H1 (cell line): ENCODE measurements around the gene RAI2. TPM values are rescaled to one million over a fixed set of nuclear protein-coding genes. Genes with fewer than 3 reads are reported as not detected.

ENCODE experiments used
- CTCF ChIA-PET: fragments of 300-600 bp; sonication (Branson Sonifier 250); formaldehyde crosslinking; loops from one replicate; lab custom pipeline; 2021; ENCODE audit not compliant: partially characterized antibody; lab: Charles Lee
- POLR2A ChIA-PET: fragments of 300-600 bp; sonication (Branson Sonifier 250); formaldehyde crosslinking; loops from one replicate; lab custom pipeline; 2021; ENCODE audit warnings: inconsistent platforms; ENCODE audit not compliant: partially characterized antibody; lab: Charles Lee
- DNase-seq, 2 experiments: peaks; one replicate each; pipeline versions ENCODE4 v3.0.0 to v3.0.0-alpha.2; 2010 to 2022; ENCODE audit warnings: low spot score in 2 of 2, low read depth in 1 of 2, mixed read lengths in 1 of 2
- FAIRE-seq: peaks from 2 replicates; lab custom pipeline; 2011; peaks lifted over from hg19 to GRCh38; lab: Jason Lieb, UNC
- H2AFZ ChIP-seq: 2 replicates; pipeline ENCODE4 v1.8.1; 2012; ENCODE audit warnings: low read length, inconsistent platforms
- H2AK5ac ChIP-seq: 2 replicates; pipeline ENCODE4 v1.6.1; 2013; ENCODE audit warnings: low read depth, low read length
- H2BK120ac ChIP-seq: replicated peaks from 2 replicates; pipeline ENCODE3; 2013; ENCODE audit warnings: low read depth, low read length, inconsistent platforms
- H2BK12ac ChIP-seq: 2 replicates; pipeline ENCODE4 v1.6.1; 2013; ENCODE audit warnings: low read depth, low read length
- H2BK15ac ChIP-seq: 2 replicates; pipeline ENCODE4 v1.6.1; 2013; ENCODE audit warnings: low read length
- H2BK20ac ChIP-seq: 2 replicates; pipeline ENCODE4 v1.6.1; 2013; ENCODE audit warnings: low read length
- H2BK5ac ChIP-seq: 2 replicates; pipeline ENCODE4 v1.6.1; 2013; ENCODE audit warnings: low read depth, low read length
- H3K14ac ChIP-seq: 2 replicates; pipeline ENCODE4 v1.6.1; 2013; ENCODE audit warnings: inconsistent platforms; ENCODE audit not compliant: insufficient read length
- H3K18ac ChIP-seq: 2 replicates; pipeline ENCODE4 v1.6.1; 2013; ENCODE audit warnings: low read length; ENCODE audit errors: extremely low read depth
- H3K23ac ChIP-seq: 2 replicates; pipeline ENCODE4 v1.6.1; 2013; ENCODE audit warnings: inconsistent platforms; ENCODE audit not compliant: insufficient read length
- H3K23me2 ChIP-seq: 2 replicates; pipeline ENCODE4 v1.6.1; 2013; ENCODE audit warnings: low read depth, low read length
- H3K27ac ChIP-seq: 2 replicates; pipeline ENCODE4 v1.6.1; 2011; ENCODE audit warnings: low read depth, low read length, inconsistent platforms
- H3K27me3 ChIP-seq, 4 experiments: replicated peaks in 1 of 4; 1 replicate in 1 of 4; 2 replicates in 3 of 4; pipeline versions ENCODE4 v1.6.1 to v1.8.1; 2011 to 2013; ENCODE audit warnings: low read length in 3 of 4, mild to moderate bottlenecking in 3 of 4, inconsistent platforms in 2 of 4, mixed read lengths in 2 of 4, moderate library complexity in 1 of 4; ENCODE audit not compliant: control insufficient read depth in 3 of 4, insufficient read depth in 3 of 4; ENCODE audit errors: extremely low read depth in 1 of 4
- H3K36me3 ChIP-seq, 4 experiments: 2 replicates each; pipeline versions ENCODE4 v1.6.1 to v1.8.1; 2011 to 2013; ENCODE audit warnings: mild to moderate bottlenecking in 4 of 4, low read length in 3 of 4, moderate library complexity in 2 of 4, control low read depth in 1 of 4, inconsistent platforms in 1 of 4; ENCODE audit not compliant: insufficient read depth in 4 of 4, control insufficient read depth in 2 of 4
- H3K4ac ChIP-seq: replicated peaks from 2 replicates; pipeline ENCODE3; 2013; ENCODE audit warnings: low read length, low read depth, mixed read lengths, inconsistent platforms; ENCODE audit not compliant: insufficient read length
- H3K4me1 ChIP-seq, 4 experiments: replicated peaks in 1 of 4; 1 replicate in 1 of 4; 2 replicates in 3 of 4; pipeline versions ENCODE4 v1.6.1 to v1.8.1; 2011 to 2013; ENCODE audit warnings: low read length in 3 of 4, inconsistent platforms in 2 of 4, mixed read lengths in 1 of 4; ENCODE audit not compliant: insufficient read depth in 4 of 4, control insufficient read depth in 3 of 4
- H3K4me2 ChIP-seq, 2 experiments: 2 replicates each; pipeline versions ENCODE4 v1.6.1 to v1.8.1; 2011 to 2013; ENCODE audit warnings: low read depth in 2 of 2, low read length in 2 of 2, control low read depth in 1 of 2, inconsistent platforms in 1 of 2, mild to moderate bottlenecking in 1 of 2; ENCODE audit not compliant: insufficient read depth in 1 of 2
- H3K4me3 ChIP-seq, 4 experiments: fragments of 200-600, 300-600 bp in 1 of 4; sonication (generic), shearing (Covaris generic), sonication (Bioruptor Twin) in 1 of 4; 2 replicates each; pipeline versions ENCODE4 v1.5.1 to v1.8.1; 2011 to 2016; ENCODE audit warnings: low read length in 4 of 4, low read depth in 3 of 4, control low read depth in 2 of 4, inconsistent platforms in 2 of 4, mild to moderate bottlenecking in 2 of 4, mixed read lengths in 1 of 4, moderate library complexity in 1 of 4; ENCODE audit not compliant: insufficient read depth in 2 of 4; ENCODE audit errors: extremely low read depth in 1 of 4
- H3K56ac ChIP-seq: replicated peaks from 2 replicates; pipeline ENCODE3; 2013; ENCODE audit warnings: low read depth, mild to moderate bottlenecking, mixed read lengths, low read length, inconsistent platforms; ENCODE audit not compliant: insufficient read length
- H3K79me1 ChIP-seq: 2 replicates; pipeline ENCODE4 v1.6.1; 2013; ENCODE audit warnings: low read depth, low read length, control low read depth
- H3K79me2 ChIP-seq, 2 experiments: 2 replicates each; pipeline versions ENCODE4 v1.6.1 to v1.8.1; 2012 to 2013; ENCODE audit warnings: low read length in 2 of 2, mild to moderate bottlenecking in 2 of 2, inconsistent platforms in 1 of 2; ENCODE audit not compliant: insufficient read depth in 2 of 2, control insufficient read depth in 1 of 2
- H3K9ac ChIP-seq, 4 experiments: replicated peaks in 1 of 4; 1 replicate in 1 of 4; 2 replicates in 3 of 4; pipeline versions ENCODE4 v1.6.1 to v1.8.1; 2011 to 2013; ENCODE audit warnings: low read depth in 3 of 4, low read length in 3 of 4, control low read depth in 2 of 4, mild to moderate bottlenecking in 2 of 4, moderate library complexity in 2 of 4, inconsistent platforms in 1 of 4; ENCODE audit errors: extremely low read depth in 1 of 4
- H3K9me3 ChIP-seq, 2 experiments: 2 replicates each; pipeline versions ENCODE4 v1.6.1 to v1.8.1; 2012 to 2013; ENCODE audit warnings: mild to moderate bottlenecking in 2 of 2, moderate library complexity in 2 of 2, control low read depth in 1 of 2, inconsistent platforms in 1 of 2, low read depth in 1 of 2, low read length in 1 of 2, mixed read lengths in 1 of 2; ENCODE audit not compliant: insufficient read depth in 2 of 2
- H4K20me1 ChIP-seq, 2 experiments: replicated peaks in 1 of 2; 2 replicates each; pipeline versions ENCODE3 to v1.8.1; 2011 to 2013; ENCODE audit warnings: inconsistent platforms in 2 of 2, low read length in 2 of 2, mild to moderate bottlenecking in 1 of 2; ENCODE audit not compliant: insufficient read depth in 2 of 2, control insufficient read depth in 1 of 2
- H4K5ac ChIP-seq: 2 replicates; pipeline ENCODE4 v1.6.1; 2013; ENCODE audit warnings: low read length, low read depth, mixed read lengths, inconsistent platforms; ENCODE audit not compliant: insufficient read length
- H4K8ac ChIP-seq: 2 replicates; pipeline ENCODE4 v1.8.0; 2013; ENCODE audit warnings: mild to moderate bottlenecking, moderate library complexity, low read length, inconsistent platforms; ENCODE audit not compliant: insufficient read depth; ENCODE audit errors: extremely low read depth
- H4K91ac ChIP-seq: replicated peaks from 2 replicates; pipeline ENCODE3; 2013; ENCODE audit warnings: low read length, mixed read lengths, inconsistent platforms; ENCODE audit not compliant: insufficient read length
- CHD1 ChIP-seq: IDR thresholded peaks from 2 replicates; pipeline ENCODE4 v1.6.1; 2012; ENCODE audit warnings: low read depth, low read length, improper control_type of control experiment
- E2F6 ChIP-seq: IDR thresholded peaks from 2 replicates; pipeline ENCODE4 v1.6.1; 2012; ENCODE audit warnings: inconsistent platforms
- EP300 ChIP-seq, 2 experiments: IDR thresholded peaks; 1 replicate in 1 of 2; 2 replicates in 1 of 2; pipeline ENCODE4 v1.6.1; 2011 to 2012; ENCODE audit warnings: low read depth in 2 of 2, low read length in 2 of 2, mild to moderate bottlenecking in 2 of 2, borderline replicate concordance in 1 of 2, inconsistent platforms in 1 of 2, moderate library complexity in 1 of 2
- HDAC2 ChIP-seq, 2 experiments: fragments of 300-600 bp in 1 of 2; sonication (generic) in 1 of 2; IDR thresholded peaks; 2 replicates each; pipeline ENCODE4 v1.6.1; 2011 to 2012; ENCODE audit warnings: low read depth in 2 of 2, low read length in 2 of 2, mild to moderate bottlenecking in 2 of 2, moderate library complexity in 2 of 2, borderline replicate concordance in 1 of 2, inconsistent platforms in 1 of 2
- RAD21 ChIP-seq, 2 experiments: IDR thresholded peaks in 1 of 2; conservative IDR thresholded peaks in 1 of 2; 2 replicates each; pipeline ENCODE4 v1.6.1; 2011; ENCODE audit warnings: low read depth in 2 of 2, low read length in 2 of 2, improper control_type of control experiment in 1 of 2, inconsistent platforms in 1 of 2, mild to moderate bottlenecking in 1 of 2, moderate library complexity in 1 of 2
- RBBP5 ChIP-seq: IDR thresholded peaks from 2 replicates; pipeline ENCODE4 v1.7.1; 2012; ENCODE audit warnings: low read depth, mild to moderate bottlenecking, inconsistent platforms, low read length, moderate library complexity, borderline replicate concordance
- SIN3A ChIP-seq, 2 experiments: IDR thresholded peaks in 1 of 2; conservative IDR thresholded peaks in 1 of 2; 2 replicates each; pipeline ENCODE4 v1.6.1; 2011 to 2012; ENCODE audit warnings: low read length in 2 of 2, improper control_type of control experiment in 1 of 2, low read depth in 1 of 2, mild to moderate bottlenecking in 1 of 2
- TAF7 ChIP-seq: optimal IDR thresholded peaks from 2 replicates; pipeline ENCODE3; 2011; ENCODE audit warnings: low read depth, mild to moderate bottlenecking, inconsistent platforms, low read length, moderate library complexity, borderline replicate concordance
- WGBS, 2 experiments: shearing (Covaris generic) in 1 of 2; methylation state at CpG; one replicate each; pipeline versions ENCODE4 v1.1.6 to v1.1.7; 2013 to 2015; ENCODE audit warnings: low lambda C conversion rate in 2 of 2, mixed read lengths in 2 of 2, inconsistent platforms in 1 of 2, low coverage in 1 of 2, missing lambda C conversion rate in 1 of 2; ENCODE audit not compliant: insufficient replicate concordance in 2 of 2, insufficient coverage in 1 of 2, insufficient read length in 1 of 2; ENCODE audit errors: extremely low coverage in 1 of 2, missing lambda C conversion rate in 1 of 2; 5-methylcytosine and 5-hydroxymethylcytosine counted together
- polyA plus RNA-seq, 7 experiments: library from polyadenylated mRNA; depleted of rRNA in 3 of 7; stranded (reverse) in 5 of 7; unstranded in 2 of 7; fragments of >200 nt in 5 of 7; fragments of 200-250 nt in 2 of 7; gene quantifications; 1 replicate in 5 of 7; 2 replicates in 1 of 7; 4 replicates in 1 of 7; pipeline versions ENCODE4 v1.2.1 to v1.2.3, GENCODE V29; 2011 to 2013; ENCODE audit warnings: missing spikeins in 2 of 7, mixed read lengths in 2 of 7
- total RNA-seq: library from RNA; stranded (reverse); fragmentation: NEBNext Ultra II Directional; extraction: Animal tissue kit (Norgen Biotek cat#: 25700); gene quantifications from 2 replicates; pipeline ENCODE4 v1.2.1, GENCODE V29; 2021
- TF ChIP-seq, protein P1 (sequence below), 3 experiments: IDR thresholded peaks; 1 replicate in 2 of 3; 2 replicates in 1 of 3; pipeline versions ENCODE4 v1.5.1 to v1.6.1; 2011; ENCODE audit warnings: low read length in 3 of 3, mild to moderate bottlenecking in 3 of 3, inconsistent platforms in 2 of 3, low read depth in 1 of 3, moderate library complexity in 1 of 3; ENCODE audit not compliant: insufficient read depth in 1 of 3; ENCODE audit errors: control extremely low read depth in 1 of 3

RAI2 gene
- total and polyA plus RNA-seq, 2 of the 8 experiments (the other 6 are each of a cell fraction or from before 2014, with no cell fraction given) = 0.60 to 2.0 TPM

GRCh38 chrX:17814059-17814458 is 47.0 kb downstream of the RAI2 start:
- Histone ChIP-seq H3K27ac (no peak overlapping the region), H2AK5ac (no peak overlapping the region)
- TF ChIP-seq EP300 (IDR thresholded peaks at IDR 0.05; ENCODE audit: borderline replicate concordance in 1 of 2, low read depth in 2 of 2, low read length in 2 of 2) (no peak), CHD1 (no peak), SIN3A (conservative IDR thresholded peaks at IDR 0.05 in 1 of 2, IDR thresholded peaks at IDR 0.05 in 1 of 2; ENCODE audit: low read depth in 1 of 2, low read length in 2 of 2) (no peak), RBBP5 (no peak), HDAC2 (IDR thresholded peaks at IDR 0.05; ENCODE audit: borderline replicate concordance in 1 of 2, low read depth in 2 of 2, low read length in 2 of 2) (no peak), TAF7 (no peak), RAD21 (IDR thresholded peaks at IDR 0.05 in 1 of 2, conservative IDR thresholded peaks at IDR 0.05 in 1 of 2; ENCODE audit: low read depth in 2 of 2, low read length in 2 of 2) (no peak), E2F6 (no peak)
- TF ChIP-seq, protein P1, sequence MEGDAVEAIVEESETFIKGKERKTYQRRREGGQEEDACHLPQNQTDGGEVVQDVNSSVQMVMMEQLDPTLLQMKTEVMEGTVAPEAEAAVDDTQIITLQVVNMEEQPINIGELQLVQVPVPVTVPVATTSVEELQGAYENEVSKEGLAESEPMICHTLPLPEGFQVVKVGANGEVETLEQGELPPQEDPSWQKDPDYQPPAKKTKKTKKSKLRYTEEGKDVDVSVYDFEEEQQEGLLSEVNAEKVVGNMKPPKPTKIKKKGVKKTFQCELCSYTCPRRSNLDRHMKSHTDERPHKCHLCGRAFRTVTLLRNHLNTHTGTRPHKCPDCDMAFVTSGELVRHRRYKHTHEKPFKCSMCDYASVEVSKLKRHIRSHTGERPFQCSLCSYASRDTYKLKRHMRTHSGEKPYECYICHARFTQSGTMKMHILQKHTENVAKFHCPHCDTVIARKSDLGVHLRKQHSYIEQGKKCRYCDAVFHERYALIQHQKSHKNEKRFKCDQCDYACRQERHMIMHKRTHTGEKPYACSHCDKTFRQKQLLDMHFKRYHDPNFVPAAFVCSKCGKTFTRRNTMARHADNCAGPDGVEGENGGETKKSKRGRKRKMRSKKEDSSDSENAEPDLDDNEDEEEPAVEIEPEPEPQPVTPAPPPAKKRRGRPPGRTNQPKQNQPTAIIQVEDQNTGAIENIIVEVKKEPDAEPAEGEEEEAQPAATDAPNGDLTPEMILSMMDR (IDR thresholded peaks at IDR 0.05; ENCODE audit: control extremely low read depth in 1 of 3, insufficient read depth in 1 of 3, low read depth in 1 of 3, low read length in 3 of 3) = no peak

More at GRCh38 chrX:17814059-17814458, 47.0 kb downstream of the RAI2 start:
- ChIA-PET CTCF (interaction anchor here (0.6 to 3.5 kb wide), 6 partner anchors 11 to 491 kb away, joined by 3 to 20 read pairs (median 11); no protein-coding TSS in a partner anchor), POLR2A (no interaction called here)
- Histone ChIP-seq H4K91ac (no peak overlapping the region), H3K56ac (no peak overlapping the region), H4K8ac (no peak overlapping the region), H2BK120ac (no peak overlapping the region), H2BK5ac (no peak overlapping the region), H3K79me1 (no peaks in the 10 kb centered on the region), H3K36me3 (no peaks in the 10 kb centered on the region), H3K4me2 (no peak overlapping the region), H2BK12ac (no peak overlapping the region), H3K14ac (no peak overlapping the region), H4K20me1 (peaks cover 0 to 2% of the 10 kb centered on the region in 2 experiments), H3K9ac (no peak overlapping the region), H3K4me1 (no peaks in the 10 kb centered on the region; a peak in 1 of 7 replicates), H2AFZ (no peak overlapping the region), H3K79me2 (no peaks in the 10 kb centered on the region), H3K27me3 (no peaks in the 10 kb centered on the region), H3K23ac (no peak overlapping the region), H2BK15ac (no peak overlapping the region), H3K4me3 (no peak overlapping the region), H3K4ac (no peak overlapping the region), H4K5ac (no peak overlapping the region), H3K9me3 (no peaks in the 10 kb centered on the region), H2BK20ac (no peak overlapping the region), H3K23me2 (no peaks in the 10 kb centered on the region), H3K18ac (no peak overlapping the region)
- WGBS, 2 experiments = 88% methylated on average over 3 of the region's 3 CpGs; no CpG with 5 or more reads in 1 of the 2 experiments
- DNase-seq (no peak), FAIRE-seq (no peak)
